ENCODE results near the gene CBX5.

DNA sequence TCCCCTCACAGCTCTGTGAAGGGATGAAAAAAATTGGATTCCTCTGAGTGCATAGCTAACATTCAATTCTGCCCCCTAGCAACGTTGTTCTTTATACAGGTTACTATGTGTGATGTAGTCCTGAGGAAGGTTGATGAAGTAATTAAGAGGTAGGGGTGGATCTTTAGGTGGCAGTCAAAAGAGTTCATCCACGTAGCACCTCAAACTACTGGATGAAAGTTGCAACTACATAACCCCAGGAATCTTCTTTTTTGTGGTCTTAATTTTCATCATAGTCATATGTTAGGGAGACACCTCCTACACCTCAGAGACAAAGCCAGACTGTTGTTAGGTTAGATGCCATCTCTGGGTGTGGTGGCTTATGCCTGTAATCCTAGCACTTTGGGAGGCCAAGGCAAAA lies 31.1 kb upstream of the CBX5 start:
- no peak for TF ChIP-seq POLR2A (IDR thresholded peaks at IDR 0.05)
- TF ChIP-seq, protein P1, sequence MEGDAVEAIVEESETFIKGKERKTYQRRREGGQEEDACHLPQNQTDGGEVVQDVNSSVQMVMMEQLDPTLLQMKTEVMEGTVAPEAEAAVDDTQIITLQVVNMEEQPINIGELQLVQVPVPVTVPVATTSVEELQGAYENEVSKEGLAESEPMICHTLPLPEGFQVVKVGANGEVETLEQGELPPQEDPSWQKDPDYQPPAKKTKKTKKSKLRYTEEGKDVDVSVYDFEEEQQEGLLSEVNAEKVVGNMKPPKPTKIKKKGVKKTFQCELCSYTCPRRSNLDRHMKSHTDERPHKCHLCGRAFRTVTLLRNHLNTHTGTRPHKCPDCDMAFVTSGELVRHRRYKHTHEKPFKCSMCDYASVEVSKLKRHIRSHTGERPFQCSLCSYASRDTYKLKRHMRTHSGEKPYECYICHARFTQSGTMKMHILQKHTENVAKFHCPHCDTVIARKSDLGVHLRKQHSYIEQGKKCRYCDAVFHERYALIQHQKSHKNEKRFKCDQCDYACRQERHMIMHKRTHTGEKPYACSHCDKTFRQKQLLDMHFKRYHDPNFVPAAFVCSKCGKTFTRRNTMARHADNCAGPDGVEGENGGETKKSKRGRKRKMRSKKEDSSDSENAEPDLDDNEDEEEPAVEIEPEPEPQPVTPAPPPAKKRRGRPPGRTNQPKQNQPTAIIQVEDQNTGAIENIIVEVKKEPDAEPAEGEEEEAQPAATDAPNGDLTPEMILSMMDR (IDR thresholded peaks at IDR 0.05): no peak

Measured in body of pancreas (tissue), 4 donors.